ENCODE data around the gene PLEKHJ1.

GRCh38 chr19:2201473-2202148, 34.5 kb downstream of the PLEKHJ1 start:
- TF ChIP-seq CTCF (conservative IDR thresholded peaks at IDR 0.05; ENCODE audit: low read depth, low read length) = no peak
- TF ChIP-seq EZH2 (IDR thresholded peaks at IDR 0.05; ENCODE audit: borderline replicate concordance, low read depth, low read length, poor library complexity, severe bottlenecking) = no peak
